A673 (cell line): ENCODE results near the gene EDA. TPM values are rescaled to one million over a fixed set of nuclear protein-coding genes. Genes with fewer than 3 reads are reported as not detected.
"Not testable (repeated sequence)": the region's sequence is repeated elsewhere in the genome, so short reads cannot be mapped to it uniquely, and the experiment has no call there.

Experiments used
- BruUV-seq: library from RNA; stranded (reverse); fragments of 400-500 nt; replicated peaks from 2 replicates; lab custom pipeline; 2021; lab: Mats Ljungman, UMichigan
- CTCF ChIA-PET: fragments of 300-600 bp; sonication (Branson Sonifier 250); formaldehyde crosslinking; loops from one replicate; lab custom pipeline; 2022; ENCODE audit warnings: antibody characterized with exemption; lab: Charles Lee
- POLR2A ChIA-PET: fragments of 300-600 bp; sonication (Branson Sonifier 250); formaldehyde crosslinking; loops from one replicate; lab custom pipeline; 2022; ENCODE audit warnings: antibody characterized with exemption; ENCODE audit not compliant: low non-redundant PET; lab: Charles Lee
- DNase-seq: peaks from one replicate; pipeline ENCODE4 v3.0.0-alpha.2; 2015; ENCODE audit warnings: low spot score
- H3K27ac ChIP-seq: fragments of 200-600 bp; sonication (generic); 2 replicates; pipeline ENCODE4 v1.5.1; 2016; ENCODE audit warnings: mixed run types, low read depth, mild to moderate bottlenecking, mixed read lengths, antibody characterized with exemption, low read length; ENCODE audit not compliant: poor library complexity, severe bottlenecking
- H3K27me3 ChIP-seq: fragments of 200-600 bp; sonication (generic); replicated peaks from 2 replicates; pipeline ENCODE4 v1.6.1; 2017; ENCODE audit warnings: mixed run types, low read depth, mild to moderate bottlenecking, mixed read lengths, antibody characterized with exemption, low read length; ENCODE audit not compliant: insufficient read depth, poor library complexity
- H3K36me3 ChIP-seq: fragments of 200-600 bp; sonication (generic); 2 replicates; pipeline ENCODE4 v1.6.1; 2016; ENCODE audit warnings: mixed run types, mild to moderate bottlenecking, mixed read lengths, antibody characterized with exemption, low read length; ENCODE audit not compliant: insufficient read depth, poor library complexity, severe bottlenecking
- H3K4me1 ChIP-seq: fragments of 200-600 bp; sonication (generic); 2 replicates; pipeline ENCODE4 v1.6.1; 2017; ENCODE audit warnings: mixed run types, mild to moderate bottlenecking, mixed read lengths, antibody characterized with exemption, low read length; ENCODE audit not compliant: insufficient read depth, poor library complexity, severe bottlenecking
- H3K4me3 ChIP-seq: fragments of 200-600 bp; sonication (generic); 2 replicates; pipeline ENCODE4 v1.5.1; 2016; ENCODE audit warnings: low read depth, mixed run types, mild to moderate bottlenecking, mixed read lengths, low read length; ENCODE audit not compliant: poor library complexity, severe bottlenecking
- H3K9me3 ChIP-seq: fragments of 200-600 bp; sonication (generic); 2 replicates; pipeline ENCODE4 v1.6.1; 2016; ENCODE audit warnings: mixed run types, low read depth, mild to moderate bottlenecking, mixed read lengths, antibody characterized with exemption, low read length; ENCODE audit not compliant: poor library complexity, severe bottlenecking
- EZH2 ChIP-seq: fragments of 200-600 bp; sonication (generic); IDR thresholded peaks from 2 replicates; pipeline ENCODE4 v1.6.1; 2017; ENCODE audit warnings: borderline replicate concordance, low read depth, mild to moderate bottlenecking, mixed read lengths, antibody characterized with exemption, low read length; ENCODE audit not compliant: poor library complexity, severe bottlenecking
- intact Hi-C: fragments of 100-400 bp; cut with micrococcal nuclease; formaldehyde crosslinking; loops from one replicate; pipeline ENCODE4 v1.10.0; 2022; ENCODE audit not compliant: unreplicated experiment
- total RNA-seq: library from RNA; stranded (reverse); gene quantifications from 2 replicates; pipeline ENCODE4 v1.2.3, GENCODE V29; 2021
- TF ChIP-seq, protein P1 (sequence below): fragments of 300-800, 200-600 bp; sonication (generic); conservative IDR thresholded peaks from 2 replicates; pipeline ENCODE4 v1.5.1; 2017; ENCODE audit warnings: low read depth, mild to moderate bottlenecking, antibody characterized with exemption, low read length, moderate library complexity, mixed read lengths

The EDA gene
- total RNA-seq, 1 experiment from 2014 or later, result 3.3 TPM

DNA sequence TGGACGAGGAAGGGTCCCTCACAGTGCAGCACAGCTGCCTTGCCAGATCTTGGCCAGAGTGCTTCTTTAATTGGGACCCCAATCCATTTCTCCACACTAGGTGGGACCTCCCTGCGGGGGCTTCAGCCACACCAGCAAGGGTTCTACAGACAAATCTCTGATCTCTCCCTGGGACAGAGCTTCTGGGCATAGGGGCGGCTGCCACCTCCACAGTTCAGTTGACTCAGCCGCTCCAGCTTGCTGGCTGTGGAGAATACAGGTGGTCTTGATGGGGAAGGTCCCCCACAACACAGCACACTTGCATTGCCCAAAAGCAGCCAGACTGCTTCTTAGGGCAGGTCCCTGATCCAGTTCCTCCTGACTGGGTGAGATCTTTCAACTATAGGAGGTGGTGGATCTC lies 199.6 kb downstream of the EDA start:
- Histone ChIP-seq H3K27me3 (no peaks in the 10 kb centered on the region), H3K9me3 (no peaks in the 10 kb centered on the region), H3K4me3 (no peak overlapping the region), H3K36me3 (no peaks in the 10 kb centered on the region), H3K4me1 (no peaks in the 10 kb centered on the region), H3K27ac (no peak overlapping the region)
- ChIA-PET CTCF (no interaction called here), POLR2A (no interaction called here)
- TF ChIP-seq EZH2, result no peak
- TF ChIP-seq, protein P1, sequence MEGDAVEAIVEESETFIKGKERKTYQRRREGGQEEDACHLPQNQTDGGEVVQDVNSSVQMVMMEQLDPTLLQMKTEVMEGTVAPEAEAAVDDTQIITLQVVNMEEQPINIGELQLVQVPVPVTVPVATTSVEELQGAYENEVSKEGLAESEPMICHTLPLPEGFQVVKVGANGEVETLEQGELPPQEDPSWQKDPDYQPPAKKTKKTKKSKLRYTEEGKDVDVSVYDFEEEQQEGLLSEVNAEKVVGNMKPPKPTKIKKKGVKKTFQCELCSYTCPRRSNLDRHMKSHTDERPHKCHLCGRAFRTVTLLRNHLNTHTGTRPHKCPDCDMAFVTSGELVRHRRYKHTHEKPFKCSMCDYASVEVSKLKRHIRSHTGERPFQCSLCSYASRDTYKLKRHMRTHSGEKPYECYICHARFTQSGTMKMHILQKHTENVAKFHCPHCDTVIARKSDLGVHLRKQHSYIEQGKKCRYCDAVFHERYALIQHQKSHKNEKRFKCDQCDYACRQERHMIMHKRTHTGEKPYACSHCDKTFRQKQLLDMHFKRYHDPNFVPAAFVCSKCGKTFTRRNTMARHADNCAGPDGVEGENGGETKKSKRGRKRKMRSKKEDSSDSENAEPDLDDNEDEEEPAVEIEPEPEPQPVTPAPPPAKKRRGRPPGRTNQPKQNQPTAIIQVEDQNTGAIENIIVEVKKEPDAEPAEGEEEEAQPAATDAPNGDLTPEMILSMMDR, result no peak
- DNase-seq, result no peak
- no TSS peak for BruUV-seq
- intact Hi-C loops, result no loop called here

GRCh38 chrX:69844636-69845035 lies 228.7 kb downstream of the EDA start:
- H3K9me3 ChIP-seq, result no peaks in the 10 kb centered on the region
- intact Hi-C loops, result no loop called here
- H3K27ac ChIP-seq, result no peak overlapping the region
- no peak for TF ChIP-seq EZH2
- TF ChIP-seq, protein P1, result no peak
- POLR2A ChIA-PET, result no interaction called here
- H3K36me3 ChIP-seq, result no peaks in the 10 kb centered on the region
- no peaks in the 10 kb centered on the region for H3K27me3 ChIP-seq
- no peaks in the 10 kb centered on the region for H3K4me1 ChIP-seq
- no peak overlapping the region for H3K4me3 ChIP-seq
- CTCF ChIA-PET, result no interaction called here
- DNase-seq, result no peak
- no TSS peak for BruUV-seq

DNA sequence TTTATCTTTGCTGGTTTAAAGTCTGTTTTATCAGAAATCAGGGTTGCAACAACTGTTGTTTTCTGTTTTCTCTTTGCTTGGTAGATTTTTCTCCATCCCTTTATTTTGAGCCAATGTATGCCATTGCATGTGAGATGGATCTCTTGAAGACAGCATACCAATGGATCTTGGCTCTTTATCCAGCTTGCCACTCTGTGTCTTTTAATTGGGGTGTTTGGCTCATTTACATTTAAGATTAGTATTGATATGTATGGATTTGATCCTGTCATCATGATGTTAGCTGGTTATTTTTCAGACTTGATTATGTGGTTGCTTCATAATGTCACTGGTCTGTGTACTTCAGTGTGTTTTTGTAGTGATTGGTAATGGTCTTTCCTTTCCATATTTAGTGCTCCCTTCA lies 244.1 kb downstream of the EDA start:
- H3K4me3 ChIP-seq, H3K4me1 ChIP-seq, CTCF ChIA-PET, DNase-seq, intact Hi-C loops, POLR2A ChIA-PET, H3K9me3 ChIP-seq, BruUV-seq, H3K27me3 ChIP-seq, H3K27ac ChIP-seq, H3K36me3 ChIP-seq: not testable (repeated sequence)

- Histone ChIP-seq H3K27me3 (no peaks in the 10 kb centered on the region), H3K9me3 (no peaks in the 10 kb centered on the region), H3K36me3 (no peaks in the 10 kb centered on the region), H3K4me1 (no peaks in the 10 kb centered on the region), H3K27ac (no peak overlapping the region), H3K4me3 (no peak overlapping the region)
- POLR2A ChIA-PET, result no interaction called here
- CTCF ChIA-PET, result no interaction called here
- BruUV-seq, result no TSS peak
- intact Hi-C loops, result no loop called here
- TF ChIP-seq, protein P1, result no peak
- no peak for TF ChIP-seq EZH2
- no peak for DNase-seq
Measured at GRCh38 chrX:69876221-69876620, 260.3 kb downstream of the EDA start.
